HFFc6 (cell line): ENCODE data around the gene BMERB1. TPM values are rescaled to one million over a fixed set of nuclear protein-coding genes. Genes with fewer than 3 reads are reported as not detected.

Experiments
- DNase-seq: peaks from one replicate; pipeline ENCODE4 v3.0.0-alpha.2; 2018
- H3K27ac Mint-ChIP-seq: 2 replicates; pipeline ENCODE4 v1.8.0; 2020; ENCODE audit warnings: mild to moderate bottlenecking, mixed read lengths
- H3K27me3 Mint-ChIP-seq: 2 replicates; pipeline ENCODE4 v1.8.0; 2021; ENCODE audit warnings: mild to moderate bottlenecking, moderate library complexity, mixed read lengths; ENCODE audit not compliant: insufficient read depth
- H3K36me3 Mint-ChIP-seq: 2 replicates; pipeline ENCODE4 v1.8.0; 2021; ENCODE audit warnings: low read depth, mixed read lengths
- H3K4me1 Mint-ChIP-seq: 2 replicates; pipeline ENCODE4 v1.8.0; 2020; ENCODE audit warnings: low read depth, mixed read lengths
- H3K4me3 Mint-ChIP-seq: 2 replicates; pipeline ENCODE4 v1.8.0; 2020; ENCODE audit warnings: mild to moderate bottlenecking, moderate library complexity, mixed read lengths
- H3K9me3 Mint-ChIP-seq: 2 replicates; pipeline ENCODE4 v1.8.0; 2020; ENCODE audit warnings: mild to moderate bottlenecking, mixed read lengths
- CTCF ChIP-seq: fragments of 200-600 bp; sonication (generic); IDR thresholded peaks from 2 replicates; pipeline ENCODE4 v1.5.0; 2021; ENCODE audit warnings: antibody characterized with exemption, mild to moderate bottlenecking
- total RNA-seq, 6 experiments: library from RNA; stranded (reverse); fragmentation: NEBNext Ultra II Directional; extraction: Animal tissue kit (Norgen Biotek cat#: 25700); gene quantifications; 2 replicates in 1 of 6; 3 replicates in 5 of 6; pipeline ENCODE4 v1.2.3, GENCODE V29; 2021

Gene BMERB1
- total RNA-seq, 6 experiments from 2014 or later: 24.3 to 35.1 (median 29.9) TPM

GRCh38 chr16:15552507-15552906, 118.1 kb downstream of the BMERB1 start:
- H3K4me1 Mint-ChIP-seq: peaks cover 12% of the 10 kb centered on the region
- peaks cover 8% of the 10 kb centered on the region; the same call in 1 of the 2 replicates for H3K36me3 Mint-ChIP-seq
- H3K4me3 Mint-ChIP-seq: no peak overlapping the region
- no peak for DNase-seq
- H3K9me3 Mint-ChIP-seq: no peaks in the 10 kb centered on the region
- no peak for TF ChIP-seq CTCF
- H3K27ac Mint-ChIP-seq: no peak overlapping the region
- H3K27me3 Mint-ChIP-seq: peaks cover 3% of the 10 kb centered on the region; the same call in 1 of the 2 replicates

DNA sequence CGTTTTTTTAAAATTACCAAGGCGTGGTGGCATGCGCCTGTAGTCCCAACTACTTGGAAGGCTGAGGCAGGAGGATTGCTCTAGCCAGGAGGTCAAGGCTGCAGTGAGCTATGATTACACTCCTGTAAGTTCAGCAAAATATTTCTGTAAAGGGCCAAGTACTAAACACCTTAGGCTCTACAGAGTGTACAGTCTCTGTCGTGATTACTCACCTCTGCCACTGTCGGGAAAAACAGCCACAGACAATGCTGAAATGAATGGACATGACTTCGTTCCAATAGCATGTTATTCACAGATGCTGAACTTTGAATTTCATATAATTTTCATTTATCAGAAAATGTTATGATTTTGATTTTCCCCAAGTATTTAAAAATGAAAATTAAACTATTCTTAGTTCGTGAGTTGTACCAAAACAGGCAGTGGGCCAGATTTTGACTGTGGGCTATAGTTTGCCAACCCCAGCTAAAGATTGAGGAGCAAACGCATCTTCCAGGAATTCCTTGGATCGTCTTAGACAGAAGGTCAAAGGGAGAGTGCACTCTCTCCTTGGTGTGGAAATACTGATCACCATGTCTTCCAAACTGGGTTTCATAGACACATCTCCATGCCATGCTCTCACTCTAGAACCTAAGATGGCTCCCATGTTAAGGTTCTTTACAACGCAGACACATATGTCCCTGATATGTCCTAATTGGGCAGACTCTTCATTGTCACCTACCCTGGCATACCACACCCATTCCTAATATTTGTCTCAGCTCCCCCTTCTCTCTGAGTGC, 119.1 kb downstream of the BMERB1 start:
- TF ChIP-seq CTCF: no peak
- no peak overlapping the region for H3K27ac Mint-ChIP-seq
- peaks cover 3% of the 10 kb centered on the region; the same call in 1 of the 2 replicates for H3K27me3 Mint-ChIP-seq
- H3K9me3 Mint-ChIP-seq: no peaks in the 10 kb centered on the region
- no peak overlapping the region for H3K4me3 Mint-ChIP-seq
- H3K4me1 Mint-ChIP-seq: peaks cover 8% of the 10 kb centered on the region
- DNase-seq: no peak
- H3K36me3 Mint-ChIP-seq: peaks cover 2% of the 10 kb centered on the region; the same call in 1 of the 2 replicates

- no peak for TF ChIP-seq CTCF
- Mint-ChIP-seq H3K27me3 (peaks cover 3% of the 10 kb centered on the region; the same call in 1 of the 2 replicates), H3K9me3 (no peaks in the 10 kb centered on the region), H3K4me1 (no peaks in the 10 kb centered on the region), H3K27ac (no peak overlapping the region), H3K36me3 (no peaks in the 10 kb centered on the region), H3K4me3 (no peak overlapping the region)
- DNase-seq: no peak
Observed at GRCh38 chr16:15556130-15556529, 121.7 kb downstream of the BMERB1 start.

DNA sequence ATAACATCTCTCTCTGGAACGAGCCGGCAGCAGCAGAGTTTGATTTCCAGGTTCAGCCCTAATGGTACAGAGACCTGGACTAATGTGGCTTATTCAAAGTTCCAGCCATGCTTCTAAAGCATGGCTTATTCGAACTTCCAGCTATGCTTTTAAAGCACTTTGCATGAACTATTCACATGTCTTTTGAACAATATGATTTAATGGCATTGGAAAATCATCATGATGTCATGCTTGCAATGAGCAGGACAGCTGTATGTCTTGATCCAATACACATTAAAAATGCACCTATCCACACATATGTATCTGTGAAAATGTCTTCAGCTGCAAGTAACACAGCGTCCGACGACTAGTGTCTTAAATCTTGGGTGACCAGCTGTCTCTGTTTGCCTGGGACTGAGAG, 122.9 kb downstream of the BMERB1 start:
- H3K4me3 Mint-ChIP-seq: no peak overlapping the region
- H3K9me3 Mint-ChIP-seq: no peaks in the 10 kb centered on the region
- DNase-seq: no peak
- no peaks in the 10 kb centered on the region for H3K4me1 Mint-ChIP-seq
- no peaks in the 10 kb centered on the region for H3K36me3 Mint-ChIP-seq
- no peak for TF ChIP-seq CTCF
- H3K27ac Mint-ChIP-seq: no peak overlapping the region
- H3K27me3 Mint-ChIP-seq: peaks cover 3% of the 10 kb centered on the region; the same call in 1 of the 2 replicates

DNA sequence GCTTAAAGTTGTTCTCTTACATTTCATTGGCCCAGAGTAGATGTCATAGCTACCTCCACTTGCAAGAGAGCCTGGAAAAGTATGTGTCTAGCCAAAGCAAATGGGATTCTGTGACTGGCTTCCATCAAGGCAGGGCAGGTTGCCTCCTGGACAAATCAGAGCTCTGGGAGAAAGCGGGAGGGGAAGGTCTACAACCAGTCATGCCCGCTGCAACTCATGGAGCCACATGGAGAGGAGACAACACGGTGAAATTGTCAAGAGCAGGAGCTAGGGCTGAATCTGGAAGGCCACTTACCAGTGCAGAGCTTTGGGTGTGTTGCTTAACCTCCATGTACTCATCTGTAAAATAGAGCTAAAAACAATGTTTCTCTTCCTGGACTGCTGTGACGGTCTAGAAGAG, 124.8 kb downstream of the BMERB1 start:
- no peak for TF ChIP-seq CTCF
- Mint-ChIP-seq H3K36me3 (no peaks in the 10 kb centered on the region), H3K27me3 (no peaks in the 10 kb centered on the region), H3K27ac (no peak overlapping the region), H3K9me3 (peaks cover 8% of the 10 kb centered on the region), H3K4me1 (peaks cover 6% of the 10 kb centered on the region; the same call in 1 of the 2 replicates), H3K4me3 (no peak overlapping the region)
- no peak for DNase-seq
